Naive thymus-derived CD8-positive, alpha-beta T cell (primary cell): ENCODE results near the gene NR2C2AP. TPM values are rescaled to one million over a fixed set of nuclear protein-coding genes. Genes with fewer than 3 reads are reported as not detected.

ENCODE experiments used
- ATAC-seq, 2 donors: fragments of 150-1000 bp; cut with Tn5 transposase in 1 of 2; sonication (Bioruptor Pico), chemical (Tn5 transposase) in 1 of 2; 1 replicate in 1 of 2; 2 replicates in 1 of 2; pipeline ENCODE4 v1.10.0; 2021; ENCODE audit warnings: mild to moderate bottlenecking in 2 of 2, moderate library complexity in 2 of 2
- POLR2A ChIA-PET: fragments of 350-600 bp; sonication (Branson Sonifier 250); formaldehyde crosslinking; loops from one replicate; lab custom pipeline; 2021; ENCODE audit warnings: antibody characterized with exemption; lab: Charles Lee
- DNase-seq, 10 donors: peaks; one replicate each; pipeline versions ENCODE4 v3.0.0 to v3.0.0-alpha.2; 2020 to 2022
- H3K27ac Mint-ChIP-seq, 10 donors: one replicate each; pipeline ENCODE4 v1.8.0; 2020 to 2022; ENCODE audit warnings: mild to moderate bottlenecking in 10 of 10, mixed read lengths in 10 of 10, moderate library complexity in 4 of 10, inconsistent platforms in 1 of 10
- H3K27me3 Mint-ChIP-seq, 5 donors: one replicate each; pipeline ENCODE4 v1.8.0; 2021 to 2022; ENCODE audit warnings: mixed read lengths in 5 of 5
- H3K36me3 Mint-ChIP-seq, 3 donors: one replicate each; pipeline ENCODE4 v1.8.0; 2020 to 2022; ENCODE audit warnings: mixed read lengths in 3 of 3, mild to moderate bottlenecking in 2 of 3, inconsistent platforms in 1 of 3
- H3K4me1 Mint-ChIP-seq, 4 donors: one replicate each; pipeline ENCODE4 v1.8.0; 2021 to 2022; ENCODE audit warnings: mixed read lengths in 4 of 4
- H3K4me3 Mint-ChIP-seq, 10 donors: one replicate each; pipeline ENCODE4 v1.8.0; 2020 to 2022; ENCODE audit warnings: mild to moderate bottlenecking in 10 of 10, mixed read lengths in 10 of 10, moderate library complexity in 6 of 10, inconsistent platforms in 1 of 10
- H3K9me3 Mint-ChIP-seq, 9 donors: one replicate each; pipeline ENCODE4 v1.8.0; 2020 to 2022; ENCODE audit warnings: mixed read lengths in 9 of 9, mild to moderate bottlenecking in 3 of 9, inconsistent platforms in 1 of 9, moderate library complexity in 1 of 9
- polyA plus RNA-seq, 3 donors: library from polyadenylated mRNA; unstranded; fragments of 300-500 nt; fragmentation: Illumina TruSeq; gene quantifications; one replicate each; pipeline ENCODE4 v1.2.3, GENCODE V29; 2021
- total RNA-seq, 8 experiments: library from RNA in 2 of 8; stranded (reverse) in 2 of 8; gene quantifications; one replicate each; pipeline ENCODE4 v1.2.3 and lab custom pipeline; 2021 to 2026

The NR2C2AP gene
- total and polyA plus RNA-seq, 5 experiments from 2014 or later = 23.7 to 37.8 (median 31.8) TPM

GRCh38 chr19:19201697-19202630, 1.2 kb downstream of the NR2C2AP start:
- POLR2A ChIA-PET = interaction anchor here (0.8 to 2.7 kb wide), 3 partner anchors 10 to 119 kb away, joined by 3 to 52 read pairs (median 5); partner anchors contain the start of genes BORCS8 and RFXANK
- ATAC-seq (no peak), DNase-seq (no peak)
- Mint-ChIP-seq H3K4me1 (peaks cover 9 to 32% (median 27%) of the 10 kb centered on the region in 4 donors), H3K9me3 (no peaks in the 10 kb centered on the region), H3K4me3 (peak overlapping the region; percentile 89 to 97 (median 92)), H3K36me3 (peaks cover 0 to 28% (median 6%) of the 10 kb centered on the region in 3 donors), H3K27me3 (peaks cover 0 to 7% (median 3%) of the 10 kb centered on the region in 5 donors), H3K27ac (peak overlapping the region in 8 of 10 donors; percentile 88 to 96 (median 94))

- DNase-seq = no peak
- no peak for ATAC-seq
- H3K9me3 Mint-ChIP-seq = no peaks in the 10 kb centered on the region
- H3K4me3 Mint-ChIP-seq = peak overlapping the region; percentile 95 to 99 (median 98)
- peaks cover 0 to 35% (median 6%) of the 10 kb centered on the region in 3 donors for H3K36me3 Mint-ChIP-seq
- H3K27me3 Mint-ChIP-seq = no peaks in the 10 kb centered on the region
- H3K4me1 Mint-ChIP-seq = peaks cover 11 to 58% (median 57%) of the 10 kb centered on the region in 4 donors
- peak overlapping the region in 9 of 10 donors; percentile 34 to 100 (median 80) for H3K27ac Mint-ChIP-seq
- POLR2A ChIA-PET = interaction anchor here (1.4 to 3.8 kb wide), 3 partner anchors 9 to 131 kb away, joined by 4 to 52 read pairs (median 9); partner anchors contain the start of genes NR2C2AP and SLC25A42
These were observed 9.3 kb downstream of the NR2C2AP start for GRCh38 chr19:19193926-19194325.

- Mint-ChIP-seq H3K36me3 (peaks cover 0 to 26% (median 0%) of the 10 kb centered on the region in 3 donors), H3K4me3 (peak overlapping the region; percentile 95 to 99 (median 98)), H3K27ac (peak overlapping the region; percentile 98 to 100 (median 99)), H3K27me3 (no peaks in the 10 kb centered on the region), H3K4me1 (peaks cover 11 to 62% (median 57%) of the 10 kb centered on the region in 4 donors), H3K9me3 (no peaks in the 10 kb centered on the region)
- ATAC-seq = peak; percentile 10 to 17
- POLR2A ChIA-PET = interaction anchor here (0.7 to 3.8 kb wide), 10 partner anchors 10 to 1719 kb away, joined by 3 to 52 read pairs (median 4); partner anchors contain the start of genes NR2C2AP and SLC25A42
- peak in 2 of 10 donors; percentile 10 to 68 for DNase-seq
These were observed 10.2 kb downstream of the NR2C2AP start for GRCh38 chr19:19192910-19193423.

- Mint-ChIP-seq H3K9me3 (no peaks in the 10 kb centered on the region), H3K36me3 (peaks cover 0 to 19% (median 0%) of the 10 kb centered on the region in 3 donors), H3K27me3 (no peaks in the 10 kb centered on the region), H3K27ac (peak within 1 kb of the TSS; percentile 98 to 100 (median 99)), H3K4me1 (peaks cover 11 to 62% (median 57%) of the 10 kb centered on the region in 4 donors), H3K4me3 (peak within 1 kb of the TSS; percentile 95 to 99 (median 98))
- ATAC-seq (peak; percentile 91), DNase-seq (peak; percentile 92 to 99 (median 98))
- POLR2A ChIA-PET = interaction anchor here (0.6 to 3.8 kb wide), 19 partner anchors 11 to 1719 kb away, joined by 3 to 52 read pairs (median 3); partner anchors contain the start of genes GATAD2A, NR2C2AP, SLC25A42 and TMEM161A
These were observed 10.9 kb downstream of the NR2C2AP start, which contains the start of the genes BORCS8 and RFXANK for GRCh38 chr19:19192078-19192882. BORCS8 (minus strand) TSS chr19:19192152; CDS start chr19:19192117, 35 bp downstream. RFXANK (plus strand) TSS chr19:19192258; CDS start chr19:19193947, 1,689 bp downstream.

GRCh38 chr19:19191768-19192077, 11.5 kb downstream of the NR2C2AP start:
- Mint-ChIP-seq H3K36me3 (peaks cover 0 to 19% (median 0%) of the 10 kb centered on the region in 3 donors), H3K27ac (peak overlapping the region; percentile 98 to 100 (median 99)), H3K9me3 (no peaks in the 10 kb centered on the region), H3K27me3 (no peaks in the 10 kb centered on the region), H3K4me1 (peaks cover 14 to 65% (median 60%) of the 10 kb centered on the region in 4 donors), H3K4me3 (peak overlapping the region; percentile 95 to 99 (median 98))
- ATAC-seq = no peak
- POLR2A ChIA-PET = interaction anchor here (0.6 to 3.8 kb wide), 11 partner anchors 12 to 324 kb away, joined by 3 to 52 read pairs (median 3); partner anchors contain the start of genes GATAD2A, NR2C2AP, TMEM161A and TSSK6
- DNase-seq = peak in 1 of 10 donors; percentile 14

GRCh38 chr19:19186742-19187141, 16.5 kb downstream of the NR2C2AP start:
- peaks cover 15 to 52% (median 42%) of the 10 kb centered on the region in 4 donors for H3K4me1 Mint-ChIP-seq
- H3K27me3 Mint-ChIP-seq = no peaks in the 10 kb centered on the region

GRCh38 chr19:19185853-19186740, 17.1 kb downstream of the NR2C2AP start:
- POLR2A ChIA-PET = no interaction called here
- ATAC-seq (peak; percentile 90 to 92), DNase-seq (peak; percentile 45 to 77 (median 59))
- Mint-ChIP-seq H3K27ac (peak overlapping the region in 4 of 10 donors; percentile 21 to 83 (median 46)), H3K9me3 (no peaks in the 10 kb centered on the region), H3K4me3 (peak overlapping the region in 2 of 10 donors; percentile 20 to 39), H3K4me1 (peaks cover 16 to 46% (median 38%) of the 10 kb centered on the region in 4 donors), H3K36me3 (peaks cover 0 to 33% (median 7%) of the 10 kb centered on the region in 3 donors), H3K27me3 (no peaks in the 10 kb centered on the region)

More at GRCh38 chr19:19186742-19187141, 16.5 kb downstream of the NR2C2AP start:
- no peak overlapping the region for H3K4me3 Mint-ChIP-seq
- ATAC-seq (no peak), DNase-seq (no peak)
- POLR2A ChIA-PET = no interaction called here
- peaks cover 0 to 31% (median 7%) of the 10 kb centered on the region in 3 donors for H3K36me3 Mint-ChIP-seq
- H3K27ac Mint-ChIP-seq = peak overlapping the region in 1 of 10 donors; percentile 50
- no peaks in the 10 kb centered on the region for H3K9me3 Mint-ChIP-seq

- DNase-seq = no peak
- H3K27ac Mint-ChIP-seq = peak overlapping the region in 3 of 10 donors; percentile 11 to 54 (median 31)
- no peak overlapping the region for H3K4me3 Mint-ChIP-seq
- no peaks in the 10 kb centered on the region for H3K9me3 Mint-ChIP-seq
- H3K4me1 Mint-ChIP-seq = peaks cover 6 to 14% (median 10%) of the 10 kb centered on the region in 4 donors
- POLR2A ChIA-PET = no interaction called here
- peaks cover 0 to 51% (median 7%) of the 10 kb centered on the region in 3 donors for H3K36me3 Mint-ChIP-seq
- no peak for ATAC-seq
- H3K27me3 Mint-ChIP-seq = no peaks in the 10 kb centered on the region
These were observed 21.7 kb downstream of the NR2C2AP start for GRCh38 chr19:19181488-19181998.

- Mint-ChIP-seq H3K9me3 (no peaks in the 10 kb centered on the region), H3K27me3 (no peaks in the 10 kb centered on the region), H3K4me1 (peaks cover 0 to 6% (median 4%) of the 10 kb centered on the region in 4 donors), H3K4me3 (no peak overlapping the region), H3K36me3 (peaks cover 0 to 45% (median 3%) of the 10 kb centered on the region in 3 donors), H3K27ac (peak overlapping the region in 1 of 10 donors; percentile 6)
- POLR2A ChIA-PET = no interaction called here
- DNase-seq (no peak), ATAC-seq (no peak)
These were observed 23.4 kb downstream of the NR2C2AP start for GRCh38 chr19:19179548-19180441.

GRCh38 chr19:19176950-19177349, 26.3 kb downstream of the NR2C2AP start:
- H3K4me3 Mint-ChIP-seq = no peak overlapping the region
- H3K36me3 Mint-ChIP-seq = peaks cover 0 to 32% (median under 1%) of the 10 kb centered on the region in 3 donors
- DNase-seq = no peak
- POLR2A ChIA-PET = interaction anchor here (0.5 kb wide), 2 partner anchors 242 to 428 kb away, joined by 3 to 5 read pairs; no protein-coding TSS in a partner anchor
- no peaks in the 10 kb centered on the region for H3K9me3 Mint-ChIP-seq
- no peak for ATAC-seq
- H3K27me3 Mint-ChIP-seq = no peaks in the 10 kb centered on the region
- peak overlapping the region in 1 of 10 donors; percentile 43 for H3K27ac Mint-ChIP-seq
- peaks cover 1 to 4% (median 3%) of the 10 kb centered on the region in 4 donors for H3K4me1 Mint-ChIP-seq
